Activated T-cell treated with anti-CD3 and anti-CD28 coated beads, Interleukin-2, amount 50 U/mL, for 1 hour (primary cell): ENCODE results near the gene KLHDC10.
A peak's percentile ranks its signal among the peaks of the same experiment; 100 is the strongest.
"Not testable (repeated sequence)": the region's sequence is repeated elsewhere in the genome, so short reads cannot be mapped to it uniquely, and the experiment has no call there.

ENCODE experiments used
- DNase-seq: peaks from one replicate; pipeline ENCODE4 v3.0.0-alpha.2; 2020

KLHDC10 gene

DNA sequence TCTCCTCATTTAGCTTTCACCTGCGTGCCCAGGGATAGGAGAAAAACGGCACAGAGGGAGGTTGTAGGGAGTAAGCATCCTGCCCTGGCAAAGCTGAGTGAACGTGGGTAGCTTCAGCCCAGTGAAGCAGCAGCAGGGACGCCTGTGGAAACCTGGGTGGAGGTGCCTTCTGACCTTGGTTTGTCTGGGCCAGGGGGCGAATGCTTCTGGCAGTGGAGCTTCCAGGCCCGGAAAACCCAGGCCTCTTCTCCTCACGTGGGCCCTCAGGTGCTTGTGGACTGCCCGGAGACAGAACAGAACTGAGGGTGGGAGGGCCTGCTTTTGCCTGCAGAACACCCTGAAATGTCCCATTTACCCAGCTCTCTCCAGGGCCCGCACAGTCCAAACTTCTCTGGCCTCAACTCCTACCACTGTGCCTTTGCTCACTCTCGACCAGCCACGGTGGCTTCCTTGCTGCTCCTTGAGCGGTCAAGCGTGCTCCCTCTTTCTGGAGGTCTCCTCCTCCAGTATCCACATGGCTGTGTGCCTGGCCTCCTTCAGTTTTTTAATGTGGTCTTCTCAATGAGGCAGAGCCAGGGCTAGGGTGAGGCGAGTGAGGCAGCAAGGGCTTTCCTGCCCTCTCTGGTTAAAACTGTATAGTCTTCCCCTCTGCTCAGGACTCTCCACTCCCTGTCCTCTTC, 72.5 kb downstream of the KLHDC10 start:
- DNase-seq = no peak

DNA sequence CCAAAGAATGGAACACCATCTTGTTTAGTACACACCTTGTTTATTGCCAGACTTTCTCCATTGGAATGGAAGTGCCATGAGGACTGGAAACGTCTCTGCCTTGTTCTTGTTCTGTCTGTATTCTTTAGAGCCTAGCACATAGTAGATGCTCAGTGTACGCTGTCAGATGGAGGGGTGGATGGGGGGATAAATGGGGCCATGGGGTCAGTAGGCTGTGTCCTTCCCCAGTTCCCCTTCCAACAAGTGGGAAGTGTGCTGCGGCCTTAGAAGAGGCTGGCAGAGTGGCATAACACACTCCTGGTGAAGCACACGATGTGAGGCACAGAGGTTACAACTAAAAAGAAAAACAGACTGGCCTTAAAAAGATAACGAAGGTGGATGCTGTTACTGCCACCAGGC, 73.0 kb downstream of the KLHDC10 start:
- DNase-seq = no peak

DNA sequence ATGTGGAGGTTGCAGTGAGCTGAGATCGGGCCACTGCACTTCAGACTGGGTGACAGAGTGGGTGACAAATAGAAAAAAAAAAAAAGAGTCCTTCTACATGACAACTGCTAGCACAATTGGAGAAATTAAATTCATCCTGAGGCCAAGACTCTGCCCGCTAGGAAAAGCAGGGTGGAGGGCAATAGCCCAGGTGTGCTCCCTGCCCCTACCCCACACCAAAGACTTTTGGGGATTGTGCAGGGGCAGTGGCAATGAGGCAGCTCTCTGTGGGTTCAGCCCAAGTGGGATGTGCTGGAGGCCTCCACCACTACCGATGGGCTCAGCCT, 73.6 kb downstream of the KLHDC10 start:
- no peak for DNase-seq

DNA sequence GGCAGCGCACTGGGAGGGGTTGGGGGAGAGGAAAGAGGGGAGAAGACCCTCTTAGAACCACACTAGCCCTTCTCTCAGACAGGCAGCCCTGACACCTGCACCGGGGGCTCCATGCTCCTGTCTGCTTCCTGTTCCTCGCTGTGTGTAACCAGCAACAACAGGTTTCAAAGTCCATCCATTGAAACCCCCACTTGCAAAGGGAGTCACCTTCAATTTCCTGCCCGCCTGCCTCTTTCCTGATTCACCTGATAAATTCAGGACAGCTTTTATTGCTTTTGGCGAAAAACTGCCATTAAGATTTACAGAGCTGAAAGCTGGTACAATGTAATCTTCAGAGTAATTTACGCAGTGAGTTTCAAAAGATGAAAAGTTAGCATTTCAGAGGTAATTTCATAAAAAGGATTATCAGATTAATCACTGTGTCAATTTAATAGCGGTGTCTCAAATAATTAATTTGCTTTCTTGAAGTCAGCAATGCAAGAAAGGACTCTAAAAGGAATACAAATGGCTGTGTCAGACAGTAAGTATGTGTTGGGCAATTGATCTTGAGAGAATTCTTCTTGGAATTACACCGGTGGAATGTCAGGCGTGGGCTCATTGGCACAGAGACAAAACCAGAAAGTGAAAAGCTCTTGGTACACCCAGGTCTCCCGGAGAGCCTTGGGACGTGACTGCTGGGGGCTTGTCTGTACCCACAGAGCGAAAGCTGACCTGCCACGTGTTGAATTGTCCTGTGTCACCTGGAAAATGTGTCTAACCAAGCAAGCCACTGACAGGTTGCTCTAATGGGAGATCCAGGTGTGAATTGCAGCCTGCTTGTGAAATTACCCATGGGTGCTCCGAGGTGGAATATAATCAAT, 74.2 kb downstream of the KLHDC10 start:
- no peak for DNase-seq

DNA sequence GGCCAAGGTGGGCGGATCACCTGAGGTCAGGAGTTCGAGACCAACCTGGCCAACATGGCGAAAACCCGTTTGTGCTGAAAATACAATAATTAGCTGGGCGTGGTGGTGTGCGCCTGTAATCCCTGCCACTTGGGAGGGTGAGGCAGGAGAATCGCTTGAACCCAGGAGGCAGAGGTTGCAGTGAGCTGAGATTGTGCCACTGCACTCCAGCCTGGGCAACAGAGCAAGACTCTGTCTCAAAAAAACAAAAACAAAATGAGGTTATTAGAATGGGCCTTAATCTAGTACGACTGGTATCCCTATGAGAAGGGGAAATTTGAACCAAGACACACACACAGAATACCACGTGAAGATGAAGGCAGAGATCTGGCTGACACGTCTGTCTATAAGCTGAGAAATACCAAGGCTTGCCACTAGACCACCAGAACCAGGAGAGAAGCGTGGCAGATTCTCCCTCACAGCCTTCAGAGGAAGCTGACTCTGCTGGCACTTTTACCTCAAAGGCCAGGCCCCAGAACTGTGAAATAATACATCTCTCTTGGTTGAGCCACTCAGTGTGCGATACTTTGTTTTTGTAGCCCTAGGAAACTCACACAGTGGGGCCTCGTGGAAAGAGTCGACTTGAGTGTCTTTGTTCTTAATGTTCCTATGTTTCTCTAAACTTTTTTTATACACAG, 75.2 kb downstream of the KLHDC10 start:
- no peak for DNase-seq

DNA sequence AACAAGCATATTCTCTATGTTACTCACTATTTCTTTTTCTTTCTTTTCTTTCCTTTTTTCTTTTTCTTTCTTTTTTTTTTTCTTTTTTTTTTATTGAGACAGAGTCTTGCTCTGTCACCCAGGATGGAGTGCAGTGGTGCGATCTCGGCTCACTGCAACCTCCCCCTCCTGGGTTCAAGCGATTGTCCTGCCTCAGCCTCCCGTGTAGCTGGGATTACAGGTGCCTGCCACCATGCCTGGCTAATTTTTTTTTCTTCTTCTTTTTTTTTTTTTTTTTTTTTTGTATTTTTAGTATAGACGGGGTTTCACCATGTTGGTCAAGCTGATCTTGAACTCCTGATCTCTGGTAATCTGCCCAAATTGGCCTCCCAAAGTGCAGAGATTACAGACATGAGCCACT, 75.8 kb downstream of the KLHDC10 start:
- not testable (repeated sequence) for DNase-seq

DNA sequence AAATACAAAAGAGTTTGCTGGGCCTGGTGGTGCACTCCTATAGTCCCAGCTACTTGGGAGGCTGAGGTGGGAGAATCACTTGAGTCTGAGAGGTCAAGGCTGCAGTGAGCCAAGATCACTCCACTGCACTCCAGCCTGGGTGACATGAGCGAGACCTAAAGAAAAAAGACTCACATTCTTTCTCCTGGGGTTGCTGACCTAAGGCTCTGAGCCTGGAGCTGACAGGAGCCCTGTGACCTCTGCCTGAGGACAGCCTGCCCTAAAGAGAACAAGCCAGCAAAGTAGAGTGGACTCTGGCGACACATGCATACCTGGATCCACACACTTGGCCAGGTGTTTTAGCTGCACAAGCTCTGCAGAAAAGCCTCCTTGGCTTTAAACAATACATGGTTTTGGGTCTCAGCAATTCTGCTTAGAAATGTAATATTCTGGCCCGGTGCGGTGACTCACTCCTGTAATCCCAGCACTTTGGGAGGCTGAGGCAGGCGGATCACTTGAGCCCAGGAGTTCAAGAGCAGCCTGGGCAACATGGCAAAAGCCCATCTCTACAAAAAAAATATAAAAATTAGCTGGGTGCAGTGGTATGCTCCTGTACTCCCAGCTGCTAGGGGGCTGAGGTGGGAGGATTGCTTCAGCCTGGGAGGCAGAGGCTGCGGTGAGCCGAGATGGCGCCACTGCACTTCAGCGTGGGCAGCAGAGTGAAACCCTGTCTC, 76.5 kb downstream of the KLHDC10 start:
- no peak for DNase-seq

DNA sequence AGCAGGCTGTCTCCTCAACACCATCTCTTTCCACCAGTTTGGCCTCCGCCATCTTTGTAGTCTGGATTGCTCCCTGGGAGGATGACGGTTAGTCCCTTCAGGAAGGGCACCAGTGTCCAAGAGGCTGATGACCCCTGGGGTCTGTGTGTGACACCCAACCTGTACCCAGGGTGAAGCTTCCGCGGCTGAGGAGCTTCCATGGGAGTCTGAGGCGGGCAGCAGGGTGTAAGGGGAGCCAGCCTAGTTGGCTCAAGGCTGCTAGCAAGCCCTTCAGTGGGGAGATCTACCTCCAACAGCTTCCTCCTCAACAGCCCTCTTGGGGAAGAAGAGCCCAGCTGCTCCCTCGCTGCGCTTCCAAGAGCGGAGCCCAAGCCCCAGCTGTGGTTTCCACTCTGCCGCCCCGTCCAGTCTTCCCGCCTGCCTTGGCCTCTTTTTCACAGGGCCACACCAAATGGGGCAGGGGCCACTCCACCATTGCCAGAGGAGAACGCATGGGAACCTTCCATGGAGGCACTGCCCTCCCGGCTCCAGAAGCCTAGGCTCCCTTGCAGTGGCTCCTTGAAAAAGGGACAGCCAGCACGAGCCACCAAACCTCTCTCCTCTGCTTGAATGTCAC, 77.5 kb downstream of the KLHDC10 start:
- DNase-seq = no peak

DNA sequence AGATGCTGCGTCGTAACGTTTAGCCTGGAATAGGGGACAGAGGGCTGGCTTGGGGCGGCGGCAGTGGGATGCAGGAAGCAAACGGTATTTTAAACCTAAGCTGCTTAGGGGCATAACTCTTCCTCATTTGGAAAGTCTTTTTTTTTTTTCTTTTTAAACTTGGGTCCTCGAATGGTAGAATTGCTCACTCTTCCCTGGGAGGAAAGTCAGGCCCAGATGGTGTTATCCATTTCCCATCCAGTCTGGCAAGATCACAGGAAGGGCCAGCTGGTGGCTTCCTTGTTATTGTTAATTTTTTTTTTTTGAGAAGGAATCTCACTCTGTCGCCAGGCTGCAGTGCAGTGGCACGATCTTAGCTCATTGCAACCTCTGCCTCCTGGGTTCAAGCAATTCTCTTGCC, 78.2 kb downstream of the KLHDC10 start:
- no peak for DNase-seq

DNA sequence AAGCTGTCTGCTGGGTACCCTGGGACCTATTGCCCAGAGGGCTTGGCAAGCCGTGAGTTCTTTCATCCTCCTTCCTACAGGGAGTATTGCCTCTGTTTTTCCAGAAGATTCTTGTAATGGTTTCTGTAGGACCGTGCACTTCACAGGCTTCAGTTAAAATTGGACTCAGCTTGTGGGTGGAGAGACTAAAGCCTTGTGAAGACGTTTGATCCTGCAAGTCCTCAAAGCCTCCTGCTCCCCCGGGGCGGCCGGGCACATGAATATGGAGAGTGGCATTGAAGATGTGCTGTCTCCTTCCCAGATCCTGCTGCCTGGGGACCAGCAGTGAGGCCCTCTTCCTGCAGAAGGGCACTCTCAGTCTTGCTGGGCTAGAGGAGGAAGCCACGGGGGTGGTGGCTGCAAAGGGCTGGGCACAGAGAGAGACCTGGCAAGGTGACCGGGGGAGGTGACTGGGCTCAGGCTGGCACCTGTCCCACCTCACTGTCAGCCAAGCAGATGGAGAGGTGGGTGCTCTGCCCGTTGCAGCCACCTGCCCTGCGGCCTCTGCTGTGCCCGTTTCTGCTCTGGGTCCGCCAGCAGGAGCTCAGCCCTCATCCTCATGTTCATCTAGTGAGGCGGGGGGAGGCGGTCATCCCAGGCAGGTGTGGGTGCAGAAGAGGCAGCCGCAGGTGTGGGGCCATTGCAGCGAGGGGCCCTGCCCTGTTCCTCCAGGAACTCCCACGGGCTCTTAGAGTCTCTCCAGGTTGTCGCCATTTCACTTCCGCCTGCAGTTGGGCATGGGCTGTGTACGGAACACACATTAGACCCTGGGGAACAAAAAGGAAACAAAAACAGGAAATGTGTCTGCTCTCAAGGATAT, 79.2 kb downstream of the KLHDC10 start:
- no peak for DNase-seq

DNA sequence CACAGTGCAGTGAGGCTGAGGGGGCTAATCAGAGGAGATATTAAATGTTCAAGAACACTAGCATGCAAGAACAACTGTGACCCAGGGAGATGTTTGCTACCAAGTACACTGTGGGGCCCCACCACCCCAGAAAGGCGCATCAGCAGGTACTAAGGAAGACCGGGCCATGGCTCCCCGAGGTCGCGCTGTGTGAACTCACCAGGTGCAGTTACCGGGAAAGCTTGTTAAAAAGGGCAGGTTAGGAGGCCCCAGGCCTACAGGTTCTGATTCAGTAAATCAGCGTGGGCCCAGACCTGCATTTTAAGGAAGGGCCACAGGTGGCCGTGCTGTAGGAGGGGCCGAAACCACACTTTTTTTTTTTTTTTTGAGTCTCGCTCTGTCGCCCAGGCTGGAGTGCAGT, 80.3 kb downstream of the KLHDC10 start:
- no peak for DNase-seq

DNA sequence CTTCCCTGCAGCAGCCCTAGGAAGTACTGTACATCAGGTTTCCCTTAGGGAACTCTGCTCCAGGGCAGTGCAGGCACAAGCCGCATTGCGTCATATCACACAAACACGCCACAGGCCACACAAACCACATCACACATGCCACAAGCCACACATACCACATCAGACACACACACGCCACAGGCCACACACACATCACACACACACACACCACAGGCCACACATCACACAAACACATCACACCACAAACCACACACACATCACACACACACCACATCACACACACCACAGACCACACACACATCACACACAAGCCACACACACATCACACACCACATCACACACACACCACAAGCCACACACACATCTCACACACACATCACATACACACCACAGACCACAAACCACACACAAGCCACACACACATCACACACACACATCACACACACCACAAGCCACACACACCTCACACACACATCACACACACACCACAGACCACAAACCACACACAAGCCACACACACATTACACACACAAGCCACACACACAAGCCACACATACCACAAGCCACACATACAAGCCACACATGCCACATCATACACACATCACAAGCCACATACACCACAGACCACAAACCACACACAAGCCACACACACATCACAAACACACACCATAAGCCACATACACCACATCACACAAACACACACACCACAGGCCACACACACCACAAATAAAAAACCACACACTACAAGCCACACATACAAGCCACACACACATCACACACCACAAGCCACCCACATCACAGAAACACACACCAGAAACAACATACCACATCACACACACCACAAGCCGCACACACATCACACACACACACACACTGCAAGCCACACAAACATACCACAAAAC, 81.5 kb downstream of the KLHDC10 start:
- peak; percentile 57 for DNase-seq

DNA sequence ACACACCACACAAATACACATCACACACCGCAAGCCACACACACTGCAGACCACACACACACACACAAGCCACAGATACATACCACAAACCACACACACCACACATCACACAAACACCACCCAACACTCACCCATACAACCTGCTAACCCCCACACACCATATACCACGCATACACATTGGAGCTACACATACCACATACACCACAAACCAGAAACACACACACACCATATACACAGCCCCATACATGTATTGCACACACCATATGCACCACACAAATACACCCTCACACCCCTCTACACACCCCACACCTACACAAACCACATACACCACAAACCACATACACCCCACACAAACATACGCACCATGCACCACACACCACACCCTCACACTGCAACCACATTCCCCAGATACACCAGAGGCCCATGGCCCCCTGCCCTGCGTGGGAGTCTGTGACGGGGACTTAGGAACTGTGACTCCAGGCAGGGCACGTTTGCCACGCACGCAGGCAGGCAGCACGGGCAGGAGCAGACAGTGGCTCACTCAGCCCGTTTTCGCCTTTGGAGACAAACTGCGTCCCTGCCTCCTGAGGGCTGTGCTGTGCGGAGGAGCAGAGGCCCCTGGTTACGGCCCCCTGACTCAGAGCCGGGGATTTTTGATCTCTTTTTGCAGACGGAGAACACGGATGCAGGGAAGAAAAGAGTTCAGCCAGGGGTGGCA, 82.3 kb downstream of the KLHDC10 start:
- DNase-seq = peak; percentile 20

DNA sequence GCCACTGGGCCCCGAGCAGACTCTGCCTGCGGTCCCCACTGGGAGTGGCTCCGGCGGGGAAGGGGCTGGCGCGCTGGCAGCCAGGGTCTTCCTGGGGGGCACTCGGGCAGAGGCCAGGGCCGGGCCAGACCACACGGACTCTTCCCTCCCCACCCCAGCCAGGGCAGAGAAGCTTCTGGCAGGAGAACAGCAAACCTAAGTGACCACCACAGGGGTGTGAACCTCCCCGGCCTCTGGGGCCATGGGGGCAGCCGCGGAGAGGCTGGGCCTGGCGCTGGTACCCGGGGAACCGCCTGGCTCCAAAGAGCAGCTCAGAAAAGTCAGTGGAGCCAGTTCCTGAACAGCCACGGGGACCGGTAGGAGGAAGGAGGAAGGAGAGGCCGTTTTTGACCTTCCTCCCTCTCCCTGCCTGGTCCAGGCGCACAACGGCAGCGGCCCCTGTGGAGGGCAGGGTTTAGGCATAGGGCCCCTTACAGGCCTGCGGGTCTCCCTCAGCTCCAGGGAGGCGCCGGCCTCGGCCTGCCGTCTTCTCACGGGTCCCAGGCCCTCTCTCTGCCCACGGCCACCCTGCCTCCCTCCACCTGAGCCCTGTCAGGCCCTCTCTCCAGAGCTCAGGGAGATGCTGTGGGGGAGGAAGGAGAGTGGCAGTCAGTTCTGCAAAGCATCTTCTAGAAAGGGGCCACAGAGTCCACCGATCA, 83.0 kb downstream of the KLHDC10 start:
- DNase-seq = no peak

DNA sequence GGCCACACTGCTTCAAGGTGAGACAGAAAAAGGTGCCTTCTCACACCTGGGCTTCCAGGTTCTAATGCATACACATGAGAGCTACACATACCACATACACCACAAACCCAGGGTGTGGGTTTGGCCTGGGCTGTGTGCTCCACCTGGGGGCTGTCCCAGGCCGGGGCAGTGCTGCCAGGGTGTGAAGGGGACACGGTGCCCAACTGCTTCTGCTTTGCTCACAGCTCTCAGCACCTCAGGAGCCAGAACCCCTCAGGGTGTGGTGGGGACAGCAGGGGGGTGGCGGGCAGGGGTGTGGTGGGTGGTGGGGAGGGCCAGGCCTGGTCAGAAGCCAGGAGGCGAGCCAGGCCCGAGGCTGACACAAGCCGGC, 83.8 kb downstream of the KLHDC10 start:
- DNase-seq = no peak

DNA sequence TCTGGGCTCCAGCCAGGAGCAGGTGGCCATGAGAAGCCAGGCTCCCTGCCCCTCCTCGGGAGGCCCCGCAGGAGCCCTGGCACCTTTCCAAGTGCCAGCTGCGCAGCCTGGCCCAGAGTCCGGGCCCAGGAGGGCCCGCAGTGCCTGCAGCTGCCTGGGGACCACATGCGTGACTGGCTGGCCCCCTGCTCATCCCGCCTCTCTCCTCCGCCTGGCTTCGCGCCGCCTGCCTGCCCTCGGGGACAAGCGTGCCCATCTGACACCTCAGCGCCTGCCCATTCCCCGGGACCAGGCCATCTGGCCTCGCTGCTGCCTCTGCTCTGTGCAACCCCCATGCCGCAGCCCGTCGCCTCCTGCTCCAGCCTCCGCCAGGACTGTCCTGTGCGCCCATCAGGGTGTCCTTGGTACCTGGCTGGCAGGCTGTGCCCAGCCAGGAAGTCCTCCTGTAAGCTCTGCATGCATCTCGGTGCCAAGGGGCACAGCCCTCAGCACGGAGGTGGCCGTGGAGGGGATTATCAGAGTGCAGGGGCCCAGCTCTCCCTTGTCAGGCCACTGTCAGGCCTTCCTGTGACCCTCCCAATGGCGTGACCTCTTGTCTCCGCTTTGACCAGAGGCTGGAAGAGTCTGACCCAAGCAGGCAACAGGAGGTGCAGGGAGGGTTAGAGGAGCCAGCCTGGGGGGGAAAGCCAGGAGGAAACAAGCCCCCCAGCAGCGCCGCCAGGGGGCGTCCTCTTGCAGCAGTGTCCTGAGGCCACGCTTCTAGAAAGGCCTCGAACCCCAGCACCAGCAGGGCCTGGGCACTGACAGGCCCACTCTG, 84.4 kb downstream of the KLHDC10 start:
- DNase-seq = no peak

DNA sequence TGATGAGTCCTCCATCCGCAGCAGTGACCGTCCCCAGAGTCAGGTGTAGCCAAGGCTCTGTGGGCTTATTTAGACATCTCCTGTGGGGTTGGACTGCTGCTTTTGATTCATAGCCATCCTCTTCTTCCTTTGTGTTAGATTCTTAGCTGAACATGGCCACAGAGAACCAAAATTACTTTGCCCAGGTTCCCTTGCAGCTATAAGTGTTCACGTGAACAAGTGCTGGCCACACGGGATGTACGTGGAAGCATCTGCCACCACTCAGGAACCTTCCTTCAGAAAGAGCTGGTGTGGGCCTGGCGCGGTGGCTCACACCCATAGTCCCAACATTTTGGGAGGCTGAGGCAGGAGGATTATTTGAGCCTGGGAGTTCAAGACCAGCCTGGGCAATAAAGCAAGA, 85.8 kb downstream of the KLHDC10 start:
- no peak for DNase-seq

DNA sequence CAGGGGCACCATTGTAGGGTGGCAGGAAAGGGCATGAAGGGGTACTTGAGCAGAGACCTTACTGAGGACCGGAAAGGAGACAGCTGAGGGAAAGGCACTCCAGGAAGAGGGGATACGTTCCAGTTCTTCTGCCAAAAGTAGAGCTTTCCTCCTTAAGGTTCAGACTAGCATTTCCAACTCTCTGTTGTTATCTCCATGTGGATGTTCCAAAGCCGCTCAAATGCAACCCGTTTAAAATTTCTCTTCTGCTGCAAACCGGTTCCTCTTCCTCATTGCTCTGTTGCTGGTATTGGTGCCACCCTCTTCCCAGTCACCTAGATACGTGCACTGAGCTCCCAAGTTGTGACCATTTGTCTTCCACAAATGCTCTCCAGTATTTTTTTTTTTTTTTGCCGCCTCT, 87.4 kb downstream of the KLHDC10 start:
- no peak for DNase-seq

DNA sequence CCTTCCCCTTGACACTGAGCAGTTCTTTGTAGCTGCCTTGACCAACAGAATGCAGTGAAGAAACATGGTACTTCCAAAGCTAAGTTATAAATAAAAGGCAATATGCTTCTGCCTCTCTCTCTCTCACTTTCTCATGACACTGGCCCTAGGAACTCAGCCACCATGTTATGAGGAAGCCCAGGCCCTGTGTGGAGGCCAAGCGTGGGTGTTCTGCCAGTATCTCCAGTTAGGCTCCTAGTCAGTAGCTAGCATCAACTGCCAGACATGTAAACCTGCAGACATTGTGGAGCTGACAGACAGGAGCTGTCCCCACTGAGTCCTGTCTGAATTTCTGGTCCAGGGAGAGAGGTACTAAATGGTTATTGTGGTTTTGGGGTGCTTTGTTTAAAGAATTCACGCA, 89.7 kb downstream of the KLHDC10 start:
- DNase-seq = no peak
